ENCODE measurements around the gene TSPAN32.
"Not testable (repeated sequence)": the region's sequence is repeated elsewhere in the genome, so short reads cannot be mapped to it uniquely, and the experiment has no call there.

The TSPAN32 gene

GRCh38 chr11:2347308-2347830 is 45.6 kb downstream of the TSPAN32 start:
- no peak for DNase-seq (ENCODE audit: extremely low spot score)
- ChIA-PET POLR2A (no interaction called here), CTCF (no interaction called here)
- TF ChIP-seq ELF4 (IDR thresholded peaks at IDR 0.05) = no peak
- TF ChIP-seq CTBP1 (IDR thresholded peaks at IDR 0.05; ENCODE audit: borderline replicate concordance) = no peak

GRCh38 chr11:2348986-2349385 is 47.2 kb downstream of the TSPAN32 start:
- no peak for DNase-seq (ENCODE audit: extremely low spot score)
- ChIA-PET CTCF (no interaction called here), POLR2A (no interaction called here)
- TF ChIP-seq CTBP1 (IDR thresholded peaks at IDR 0.05; ENCODE audit: borderline replicate concordance) (no peak), BHLHE40 (IDR thresholded peaks at IDR 0.05; ENCODE audit: borderline replicate concordance) (no peak), PKNOX1 (IDR thresholded peaks at IDR 0.05) (no peak), FOXK2 (IDR thresholded peaks at IDR 0.05) (no peak), SP1 (IDR thresholded peaks at IDR 0.05) (no peak), ARNT (IDR thresholded peaks at IDR 0.05) (no peak), NFRKB (IDR thresholded peaks at IDR 0.05) (no peak), LEF1 (IDR thresholded peaks at IDR 0.05; ENCODE audit: borderline replicate concordance) (no peak), ELF4 (IDR thresholded peaks at IDR 0.05) (no peak), ZNF384 (IDR thresholded peaks at IDR 0.05) (no peak), FOXA1 (IDR thresholded peaks at IDR 0.05) (no peak)

- CTCF ChIA-PET = no interaction called here
- POLR2A ChIA-PET = no interaction called here
- no peak for DNase-seq (ENCODE audit: extremely low spot score)
- TF ChIP-seq SP1 (IDR thresholded peaks at IDR 0.05) = no peak
- TF ChIP-seq PKNOX1 (IDR thresholded peaks at IDR 0.05) = no peak
- TF ChIP-seq ZNF384 (IDR thresholded peaks at IDR 0.05) = no peak
- no peak for TF ChIP-seq FOXA1 (IDR thresholded peaks at IDR 0.05)
- no peak for TF ChIP-seq NFRKB (IDR thresholded peaks at IDR 0.05)
- no peak for TF ChIP-seq HDGF (IDR thresholded peaks at IDR 0.05; ENCODE audit: borderline replicate concordance)
- no peak for TF ChIP-seq CTBP1 (IDR thresholded peaks at IDR 0.05; ENCODE audit: borderline replicate concordance)
Measured at GRCh38 chr11:2351701-2352100, 49.9 kb downstream of the TSPAN32 start.

GRCh38 chr11:2352420-2352819 is 50.6 kb downstream of the TSPAN32 start:
- no peak for TF ChIP-seq PKNOX1 (IDR thresholded peaks at IDR 0.05)
- TF ChIP-seq TARDBP (IDR thresholded peaks at IDR 0.05) = no peak
- TF ChIP-seq ARNT (IDR thresholded peaks at IDR 0.05) = no peak
- no peak for TF ChIP-seq L3MBTL2 (conservative IDR thresholded peaks at IDR 0.05)
- no peak for TF ChIP-seq FOXM1 (IDR thresholded peaks at IDR 0.05; ENCODE audit: borderline replicate concordance)
- no peak for TF ChIP-seq HDGF (IDR thresholded peaks at IDR 0.05; ENCODE audit: borderline replicate concordance)
- TF ChIP-seq SP1 (IDR thresholded peaks at IDR 0.05) = no peak
- no peak for TF ChIP-seq CTBP1 (IDR thresholded peaks at IDR 0.05; ENCODE audit: borderline replicate concordance)
- TF ChIP-seq ZNF384 (IDR thresholded peaks at IDR 0.05) = no peak
- TF ChIP-seq BHLHE40 (IDR thresholded peaks at IDR 0.05; ENCODE audit: borderline replicate concordance) = no peak
- no peak for TF ChIP-seq NFRKB (IDR thresholded peaks at IDR 0.05)
- TF ChIP-seq ELF4 (IDR thresholded peaks at IDR 0.05) = no peak
- CTCF ChIA-PET = no interaction called here
- POLR2A ChIA-PET = no interaction called here
- DNase-seq (ENCODE audit: extremely low spot score) = no peak

GRCh38 chr11:2355000-2355644 is 53.3 kb downstream of the TSPAN32 start:
- no peak for DNase-seq (ENCODE audit: extremely low spot score)
- POLR2A ChIA-PET = no interaction called here
- TF ChIP-seq HDGF (IDR thresholded peaks at IDR 0.05; ENCODE audit: borderline replicate concordance) = no peak
- no peak for TF ChIP-seq PKNOX1 (IDR thresholded peaks at IDR 0.05)
- TF ChIP-seq SUZ12 (IDR thresholded peaks at IDR 0.05) = no peak
- no peak for TF ChIP-seq L3MBTL2 (conservative IDR thresholded peaks at IDR 0.05)
- TF ChIP-seq BHLHE40 (IDR thresholded peaks at IDR 0.05; ENCODE audit: borderline replicate concordance) = no peak
- TF ChIP-seq NFRKB (IDR thresholded peaks at IDR 0.05) = no peak
- TF ChIP-seq FOXA1 (IDR thresholded peaks at IDR 0.05) = no peak
- no peak for TF ChIP-seq ZNF384 (IDR thresholded peaks at IDR 0.05)
- CTCF ChIA-PET = no interaction called here

- CTCF ChIA-PET = no interaction called here
- POLR2A ChIA-PET = no interaction called here
- no peak for TF ChIP-seq TARDBP (IDR thresholded peaks at IDR 0.05)
- no peak for TF ChIP-seq FOXA1 (IDR thresholded peaks at IDR 0.05)
- no peak for TF ChIP-seq L3MBTL2 (conservative IDR thresholded peaks at IDR 0.05)
- no peak for TF ChIP-seq SP1 (IDR thresholded peaks at IDR 0.05)
- no peak for TF ChIP-seq CTBP1 (IDR thresholded peaks at IDR 0.05; ENCODE audit: borderline replicate concordance)
- TF ChIP-seq NFRKB (IDR thresholded peaks at IDR 0.05) = no peak
- no peak for TF ChIP-seq BHLHE40 (IDR thresholded peaks at IDR 0.05; ENCODE audit: borderline replicate concordance)
- no peak for TF ChIP-seq ELF4 (IDR thresholded peaks at IDR 0.05)
- TF ChIP-seq ARNT (IDR thresholded peaks at IDR 0.05) = no peak
- no peak for TF ChIP-seq PKNOX1 (IDR thresholded peaks at IDR 0.05)
- TF ChIP-seq ZNF384 (IDR thresholded peaks at IDR 0.05) = no peak
- TF ChIP-seq FOXM1 (IDR thresholded peaks at IDR 0.05; ENCODE audit: borderline replicate concordance) = no peak
- TF ChIP-seq FOXK2 (IDR thresholded peaks at IDR 0.05) = no peak
- no peak for TF ChIP-seq LEF1 (IDR thresholded peaks at IDR 0.05; ENCODE audit: borderline replicate concordance)
- no peak for TF ChIP-seq HDGF (IDR thresholded peaks at IDR 0.05; ENCODE audit: borderline replicate concordance)
- TF ChIP-seq SUZ12 (IDR thresholded peaks at IDR 0.05) = no peak
- no peak for DNase-seq (ENCODE audit: extremely low spot score)
Measured at GRCh38 chr11:2357246-2357645, 55.4 kb downstream of the TSPAN32 start.

GRCh38 chr11:2357651-2358050 is 55.8 kb downstream of the TSPAN32 start:
- DNase-seq (ENCODE audit: extremely low spot score); CTCF ChIA-PET; POLR2A ChIA-PET: not testable (repeated sequence)
